ENCODE data around the gene MTA3.
"Not testable (repeated sequence)": the region's sequence is repeated elsewhere in the genome, so short reads cannot be mapped to it uniquely, and the experiment has no call there.

Gene MTA3

GRCh38 chr2:42675815-42676214, 107.4 kb downstream of the MTA3 start:
- no peak for DNase-seq

DNA sequence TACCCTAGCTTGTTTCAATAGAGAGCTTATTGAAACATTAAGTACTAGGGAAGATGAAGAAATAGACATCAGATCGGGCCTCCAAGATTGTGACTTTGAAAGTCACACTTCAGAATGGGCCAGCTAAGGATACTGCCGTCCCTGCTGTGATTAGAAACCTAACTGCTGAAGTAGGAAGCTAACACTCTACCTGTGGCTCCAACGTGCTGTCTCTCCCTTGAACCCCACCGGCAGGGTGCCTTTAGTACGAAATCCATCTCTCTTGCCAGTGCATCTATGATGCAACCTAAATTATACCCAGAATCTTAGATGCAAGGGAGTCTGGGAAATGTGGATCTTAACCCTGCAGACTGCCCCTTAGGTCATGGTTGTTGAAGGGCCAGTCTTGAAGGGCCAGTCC, 116.9 kb downstream of the MTA3 start:
- DNase-seq: no peak

DNA sequence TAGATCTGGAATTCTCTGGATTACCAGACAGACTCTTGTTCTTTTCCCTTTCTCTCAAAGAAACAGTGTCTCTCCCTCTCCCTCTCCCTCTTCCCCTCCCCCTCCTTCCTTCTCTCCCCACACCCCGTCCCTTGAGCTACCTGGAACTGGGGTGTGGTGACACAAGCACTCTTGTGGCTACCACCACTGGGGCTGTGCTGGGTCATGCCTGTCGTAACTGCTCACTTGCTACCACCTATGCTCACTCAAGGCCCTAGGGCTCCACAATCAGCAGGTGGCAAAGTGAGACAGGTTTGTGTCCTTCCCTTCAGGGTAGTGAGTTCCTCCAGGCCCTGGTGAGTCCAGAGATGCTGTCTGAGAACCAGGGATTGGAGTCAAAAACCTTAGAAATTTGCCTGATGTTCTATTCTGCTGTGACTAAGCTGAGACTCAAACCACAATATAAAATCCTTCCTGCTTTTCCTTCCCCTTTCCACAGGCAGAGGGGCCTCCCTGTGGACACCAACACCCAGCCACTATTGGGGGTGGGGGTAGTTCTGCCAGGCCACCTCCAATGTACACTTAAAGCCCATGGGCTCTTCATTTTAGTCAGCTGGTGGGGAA, 124.7 kb downstream of the MTA3 start:
- no peak for DNase-seq

GRCh38 chr2:42693688-42694479, 125.5 kb downstream of the MTA3 start:
- no peak for DNase-seq

DNA sequence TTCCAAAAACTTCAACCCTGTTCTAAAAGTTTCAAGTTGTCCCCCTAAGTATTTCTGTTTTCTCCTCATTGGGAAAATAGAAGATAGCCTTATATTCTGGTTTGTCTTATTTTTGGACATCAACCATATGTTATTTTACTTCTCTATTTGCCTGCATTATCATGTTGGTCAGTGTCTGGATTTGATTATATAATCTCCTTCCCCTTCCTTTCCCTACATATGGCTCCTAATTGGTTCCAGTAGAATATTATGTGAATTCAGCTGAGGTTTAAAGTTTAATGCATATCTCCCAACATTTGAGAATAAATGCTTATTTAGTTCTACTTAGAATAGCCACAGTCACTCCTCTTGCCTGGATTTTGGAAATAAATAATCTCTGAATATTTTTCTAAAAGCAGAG, 128.6 kb downstream of the MTA3 start:
- DNase-seq: no peak

- no peak for DNase-seq
These were observed 130.5 kb downstream of the MTA3 start for GRCh38 chr2:42698940-42699339.

DNA sequence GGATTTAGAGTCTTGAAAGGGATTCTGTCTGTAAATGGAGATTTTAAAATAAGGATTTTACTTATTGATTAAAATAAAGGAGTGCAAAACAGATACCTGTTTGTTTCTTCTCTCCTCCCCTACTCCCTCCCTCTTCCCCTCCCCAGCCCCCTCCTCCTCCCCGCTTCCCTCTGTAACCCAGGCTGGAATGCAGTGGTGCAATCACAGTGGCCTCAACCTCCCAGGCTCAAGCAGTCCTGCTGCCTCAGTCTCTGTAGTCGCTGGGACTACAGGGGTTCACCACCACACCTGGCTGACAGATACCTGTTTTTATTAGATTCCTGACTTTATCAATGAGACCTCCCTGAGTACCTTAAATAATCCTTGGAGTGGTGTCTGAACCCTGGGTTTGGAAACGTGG, 138.4 kb downstream of the MTA3 start:
- DNase-seq: no peak

GRCh38 chr2:42708179-42708578, 139.7 kb downstream of the MTA3 start:
- no peak for DNase-seq

GRCh38 chr2:42711896-42712295, 143.5 kb downstream of the MTA3 start:
- DNase-seq: no peak

- no peak for DNase-seq
These were observed 144.5 kb downstream of the MTA3 start for GRCh38 chr2:42712934-42713333.

GRCh38 chr2:42713920-42714319, 145.5 kb downstream of the MTA3 start:
- no peak for DNase-seq

GRCh38 chr2:42714686-42715085, 146.3 kb downstream of the MTA3 start:
- DNase-seq: no peak

DNA sequence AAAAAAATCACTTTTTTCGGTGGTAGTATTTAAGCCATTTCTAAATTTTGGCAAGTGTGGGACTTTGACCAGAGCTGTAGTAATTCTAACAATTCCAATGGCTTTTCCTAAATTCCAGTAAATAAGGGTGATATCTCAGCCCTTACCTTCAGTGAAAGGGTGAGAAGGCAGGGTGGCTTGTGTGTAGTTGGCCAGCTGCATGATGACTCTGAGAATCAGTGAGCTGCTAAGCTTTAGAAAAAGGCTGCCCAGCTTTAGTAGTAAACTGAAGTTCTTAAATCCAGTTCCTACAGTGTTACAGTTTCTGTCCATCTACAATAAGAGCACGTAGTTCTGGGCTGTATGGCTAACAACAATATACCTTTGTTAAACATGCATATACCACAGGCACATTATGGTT, 153.5 kb downstream of the MTA3 start:
- no peak for DNase-seq

DNA sequence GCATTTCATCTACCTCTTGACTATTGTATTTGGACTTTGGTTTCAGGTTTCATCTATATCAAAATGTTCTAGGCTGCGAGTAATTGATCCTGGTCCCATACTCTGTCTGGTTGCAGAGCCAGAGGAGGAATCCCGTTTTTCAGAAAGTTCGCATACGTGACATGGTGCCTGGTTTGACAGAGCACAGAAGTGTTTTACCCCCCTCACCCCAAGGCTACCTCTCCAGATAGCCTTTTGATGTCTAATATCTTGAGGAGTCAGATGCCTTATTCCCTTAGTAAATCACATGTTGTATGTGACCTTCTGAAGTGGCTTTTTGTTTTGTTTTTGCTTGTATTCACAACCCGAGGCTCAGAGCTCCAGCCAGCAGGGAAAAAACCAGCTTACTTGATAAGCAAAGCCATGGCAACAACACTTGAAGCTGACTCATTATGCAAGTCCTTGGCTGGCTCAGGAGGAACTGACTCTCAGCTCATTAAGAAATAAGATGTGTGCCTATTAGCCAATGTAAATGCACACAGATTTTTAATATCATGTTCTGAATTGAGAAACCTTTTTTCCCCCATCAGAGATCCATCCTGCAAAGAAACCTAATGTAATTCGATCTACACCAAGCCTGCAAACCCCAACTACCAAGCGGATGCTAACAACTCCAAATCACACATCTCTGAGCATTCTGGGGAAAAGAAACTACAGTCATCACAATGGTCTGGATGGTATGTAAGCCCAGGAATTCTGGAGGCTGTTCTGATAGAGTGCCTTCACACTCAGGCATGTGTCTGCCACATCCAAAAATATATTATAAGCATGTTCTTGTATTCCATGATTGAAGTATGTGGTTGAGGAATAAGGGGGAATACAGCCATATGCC, 154.1 kb downstream of the MTA3 start:
- no peak for DNase-seq

DNA sequence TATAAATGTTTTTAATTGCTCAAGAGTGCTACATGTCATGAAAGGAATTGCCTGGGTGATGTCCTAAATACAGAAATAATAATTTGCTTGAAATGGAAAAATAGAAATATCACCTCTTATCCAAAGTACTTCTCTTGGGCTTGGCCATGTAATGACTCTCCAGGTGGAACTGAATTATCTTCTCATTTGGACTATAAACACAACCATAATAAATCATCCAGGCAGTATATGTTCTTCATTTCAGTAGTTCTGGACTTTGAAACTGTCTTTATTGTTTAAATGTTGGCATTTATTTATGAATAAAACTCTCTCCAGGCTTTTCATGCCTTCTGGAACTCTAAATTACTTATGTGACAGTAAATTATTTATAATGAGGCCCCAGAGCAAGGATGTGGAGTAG, 155.0 kb downstream of the MTA3 start:
- no peak for DNase-seq

DNA sequence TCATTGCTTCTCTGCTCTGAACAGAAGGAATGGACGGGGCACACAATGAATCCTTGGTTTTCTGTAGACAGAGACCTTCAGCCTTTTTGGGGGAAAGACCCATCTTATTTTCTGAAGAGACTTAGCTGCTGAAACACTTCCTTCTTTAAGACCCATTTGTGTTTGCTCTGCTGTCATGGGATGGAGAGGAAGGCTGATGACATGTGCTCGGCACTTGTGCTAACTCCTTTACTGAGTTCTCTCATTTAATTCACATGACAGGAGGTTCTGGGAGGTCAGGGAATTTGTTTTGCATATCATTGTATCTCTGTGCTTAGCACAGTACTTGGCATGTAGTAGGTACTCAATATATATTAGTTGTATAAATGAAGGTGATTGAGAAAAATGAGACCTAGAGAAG, 156.5 kb downstream of the MTA3 start:
- DNase-seq: no peak

DNA sequence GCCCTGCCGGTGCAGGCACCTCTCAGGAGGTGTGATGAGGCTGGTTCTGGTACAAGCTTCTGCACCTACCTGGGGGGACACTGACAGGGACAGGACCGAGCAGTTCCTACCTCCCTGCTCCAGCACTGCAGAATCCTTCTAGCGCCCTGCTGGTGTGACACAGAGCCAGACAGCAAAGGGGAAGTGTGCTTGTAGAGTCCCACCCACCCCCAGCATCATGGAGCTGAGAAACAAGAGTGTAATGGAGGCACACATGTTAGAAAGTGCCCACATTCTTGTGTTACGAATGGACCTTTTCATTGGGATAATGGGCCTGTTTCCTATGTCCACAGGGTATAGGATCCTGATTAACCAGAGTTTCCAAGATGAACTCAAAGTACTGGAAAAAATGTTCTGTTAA, 157.2 kb downstream of the MTA3 start:
- no peak for DNase-seq

GRCh38 chr2:42726680-42727079, 158.2 kb downstream of the MTA3 start:
- no peak for DNase-seq

DNA sequence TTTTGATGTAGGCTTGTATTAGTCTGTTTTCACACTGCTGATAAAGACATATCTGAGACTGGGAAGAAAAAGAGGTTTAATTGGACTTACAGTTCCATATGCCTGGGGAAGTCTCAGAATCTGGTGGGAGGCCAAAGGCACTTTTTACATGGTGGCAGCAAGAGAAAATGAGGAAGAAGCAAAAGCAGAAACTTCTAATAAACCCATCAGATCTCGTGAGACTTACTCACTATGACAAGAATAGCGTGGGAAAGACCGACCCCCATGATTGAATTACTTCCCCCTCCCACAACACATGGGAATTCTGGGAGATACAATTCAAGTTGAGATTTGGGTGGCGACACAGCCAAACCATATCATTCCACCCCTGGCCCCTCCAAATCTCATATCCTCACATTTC, 162.9 kb downstream of the MTA3 start:
- not testable (repeated sequence) for DNase-seq

- no peak for DNase-seq
These were observed 165.4 kb downstream of the MTA3 start for GRCh38 chr2:42733852-42734251.

DNA sequence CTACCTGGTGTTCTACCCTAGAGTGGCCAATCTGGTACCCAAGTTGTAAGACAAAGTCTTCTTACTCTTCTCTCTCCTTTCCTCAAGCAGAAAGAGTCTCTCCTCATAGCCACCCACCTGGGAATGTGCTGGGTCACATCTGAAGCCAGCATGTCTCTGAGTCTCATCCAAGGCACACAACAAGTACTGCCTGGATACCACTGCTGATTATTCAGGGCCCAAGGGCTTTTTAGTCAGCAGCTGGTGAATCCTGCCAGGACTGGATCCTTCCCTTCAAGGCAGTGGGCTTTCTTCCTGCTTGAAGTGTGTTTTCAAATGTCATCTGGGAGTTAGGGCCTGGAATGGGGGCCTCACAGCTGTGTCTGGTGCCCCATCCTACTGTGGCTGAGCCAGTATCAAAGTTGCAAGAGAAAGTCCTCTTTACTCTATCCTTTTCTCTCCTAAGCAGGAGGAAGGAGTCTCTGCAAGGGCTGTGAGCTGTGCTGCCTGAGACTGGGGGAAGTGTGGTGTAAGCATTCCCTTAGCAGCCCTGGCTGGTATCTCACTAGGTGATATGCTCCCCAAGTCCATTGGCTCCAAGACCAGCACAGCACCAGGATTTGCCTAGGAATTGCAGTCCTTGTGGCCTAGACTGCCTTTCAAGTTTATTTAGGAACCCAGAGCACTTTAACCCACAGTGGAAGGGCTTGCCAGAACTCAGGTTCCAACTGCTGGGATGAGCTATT, 168.3 kb downstream of the MTA3 start:
- DNase-seq: no peak

- DNase-seq: no peak
These were observed 172.7 kb downstream of the MTA3 start for GRCh38 chr2:42741140-42741539.
